Fibroblast of lung (primary cell): Measurements from ENCODE around the gene TAAR8. TPM values are rescaled to one million over a fixed set of nuclear protein-coding genes. Genes with fewer than 3 reads are reported as not detected.

Experiments
- DNase-seq, 2 donors: peaks; one replicate each; pipeline versions ENCODE4 v3.0.0 to v3.0.0-alpha.2; 2010; ENCODE audit warnings: low read depth in 2 of 2
- H2AFZ ChIP-seq: 2 replicates; pipeline ENCODE4 v1.5.1; 2012; ENCODE audit warnings: low read length, control low read depth, inconsistent platforms
- H3K27ac ChIP-seq: 2 replicates; pipeline ENCODE4 v1.5.1; 2011; ENCODE audit warnings: low read length, control low read depth; ENCODE audit not compliant: insufficient read depth
- H3K27me3 ChIP-seq: 2 replicates; pipeline ENCODE4 v1.5.1; 2011; ENCODE audit warnings: mild to moderate bottlenecking, low read length; ENCODE audit not compliant: control insufficient read depth, insufficient read depth
- H3K36me3 ChIP-seq: 2 replicates; pipeline ENCODE4 v1.5.1; 2011; ENCODE audit warnings: low read length; ENCODE audit not compliant: control insufficient read depth, insufficient read depth
- H3K4me1 ChIP-seq: 2 replicates; pipeline ENCODE4 v1.5.1; 2011; ENCODE audit warnings: low read length; ENCODE audit not compliant: control insufficient read depth, insufficient read depth; ENCODE audit errors: extremely low read depth
- H3K4me2 ChIP-seq: 2 replicates; pipeline ENCODE4 v1.5.1; 2011; ENCODE audit warnings: low read length, control low read depth; ENCODE audit not compliant: insufficient read depth; ENCODE audit errors: extremely low read depth
- H3K4me3 ChIP-seq, 4 experiments: fragments of 200-600 bp in 1 of 4; sonication (generic) in 1 of 4; replicated peaks in 1 of 4; 2 replicates each; pipeline ENCODE4 v1.5.1; 2011 to 2016; ENCODE audit warnings: low read length in 4 of 4, low read depth in 3 of 4, mild to moderate bottlenecking in 3 of 4, control low read depth in 2 of 4, inconsistent platforms in 1 of 4, mixed read lengths in 1 of 4; ENCODE audit not compliant: insufficient read depth in 1 of 4; ENCODE audit errors: control extremely low read depth in 1 of 4
- H3K79me2 ChIP-seq: 2 replicates; pipeline ENCODE4 v1.5.1; 2012; ENCODE audit warnings: mild to moderate bottlenecking, low read length, inconsistent platforms; ENCODE audit not compliant: control insufficient read depth, insufficient read depth
- H3K9ac ChIP-seq: 2 replicates; pipeline ENCODE4 v1.5.1; 2011; ENCODE audit warnings: mild to moderate bottlenecking, low read length, control low read depth; ENCODE audit not compliant: insufficient read depth
- H3K9me3 ChIP-seq: 2 replicates; pipeline ENCODE4 v1.5.1; 2012; ENCODE audit warnings: low read depth, low read length; ENCODE audit not compliant: control insufficient read depth, insufficient read depth
- H4K20me1 ChIP-seq: 2 replicates; pipeline ENCODE4 v1.5.1; 2011; ENCODE audit warnings: low read length; ENCODE audit not compliant: control insufficient read depth, insufficient read depth; ENCODE audit errors: extremely low read depth
- CTCF ChIP-seq, 2 donors: IDR thresholded peaks in 1 of 2; conservative IDR thresholded peaks in 1 of 2; 1 replicate in 1 of 2; 2 replicates in 1 of 2; pipeline ENCODE4 v1.5.1; 2011 to 2012; ENCODE audit warnings: low read length in 2 of 2, control low read depth in 1 of 2, inconsistent platforms in 1 of 2, low read depth in 1 of 2, mild to moderate bottlenecking in 1 of 2
- EZH2 ChIP-seq: IDR thresholded peaks from 2 replicates; pipeline ENCODE4 v1.5.1; 2012; ENCODE audit warnings: low read length, control low read depth, mild to moderate bottlenecking; ENCODE audit errors: missing control alignments
- polyA plus RNA-seq, 2 donors: library from polyadenylated mRNA; depleted of rRNA in 1 of 2; stranded (reverse) in 1 of 2; unstranded in 1 of 2; fragments of >200 nt; gene quantifications; 2 replicates each; pipeline ENCODE4 v1.2.1, GENCODE V29; 2011 to 2012; ENCODE audit warnings: missing spikeins in 1 of 2
- total RNA-seq: library from RNA; depleted of rRNA; stranded (reverse); fragments of >200 nt; gene quantifications from 2 replicates; pipeline ENCODE4 v1.2.1, GENCODE V29; 2014

Gene TAAR8
- total and polyA plus RNA-seq, 2 donors (not counting 1 experiment from before 2014, with no cell fraction given): not detected

GRCh38 chr6:132513831-132514545 is 38.5 kb upstream of the TAAR8 start:
- H4K20me1 ChIP-seq: no peaks in the 10 kb centered on the region
- no peaks in the 10 kb centered on the region for H3K4me1 ChIP-seq
- H3K79me2 ChIP-seq: peaks cover 33% of the 10 kb centered on the region
- peak overlapping the region; percentile 35 for H3K4me2 ChIP-seq
- no peak overlapping the region for H3K27ac ChIP-seq
- H3K9ac ChIP-seq: no peak overlapping the region
- TF ChIP-seq EZH2: no peak
- TF ChIP-seq CTCF (conservative IDR thresholded peaks at IDR 0.05 in 1 of 2, IDR thresholded peaks at IDR 0.05 in 1 of 2; ENCODE audit: low read depth in 1 of 2, low read length in 2 of 2): no peak
- H3K9me3 ChIP-seq: no peaks in the 10 kb centered on the region
- H3K4me3 ChIP-seq: peak overlapping the region in 2 of 4 experiments; percentile 79 to 89
- H2AFZ ChIP-seq: no peak overlapping the region
- DNase-seq: peak in 1 of 2 donors; percentile 10
- H3K27me3 ChIP-seq: peaks cover 4% of the 10 kb centered on the region
- no peaks in the 10 kb centered on the region for H3K36me3 ChIP-seq

- Histone ChIP-seq H3K36me3 (no peaks in the 10 kb centered on the region), H3K4me2 (no peak overlapping the region), H2AFZ (no peak overlapping the region), H3K79me2 (peaks cover 23% of the 10 kb centered on the region), H3K4me1 (no peaks in the 10 kb centered on the region), H3K27me3 (peaks cover 4% of the 10 kb centered on the region), H3K9me3 (no peaks in the 10 kb centered on the region), H3K4me3 (no peak overlapping the region), H3K9ac (no peak overlapping the region), H4K20me1 (no peaks in the 10 kb centered on the region), H3K27ac (no peak overlapping the region)
- DNase-seq: peak in 1 of 2 donors; percentile 12
- TF ChIP-seq CTCF (conservative IDR thresholded peaks at IDR 0.05 in 1 of 2, IDR thresholded peaks at IDR 0.05 in 1 of 2; ENCODE audit: low read depth in 1 of 2, low read length in 2 of 2) (no peak), EZH2 (no peak)
These were observed 37.1 kb upstream of the TAAR8 start for GRCh38 chr6:132515386-132515785.

DNA sequence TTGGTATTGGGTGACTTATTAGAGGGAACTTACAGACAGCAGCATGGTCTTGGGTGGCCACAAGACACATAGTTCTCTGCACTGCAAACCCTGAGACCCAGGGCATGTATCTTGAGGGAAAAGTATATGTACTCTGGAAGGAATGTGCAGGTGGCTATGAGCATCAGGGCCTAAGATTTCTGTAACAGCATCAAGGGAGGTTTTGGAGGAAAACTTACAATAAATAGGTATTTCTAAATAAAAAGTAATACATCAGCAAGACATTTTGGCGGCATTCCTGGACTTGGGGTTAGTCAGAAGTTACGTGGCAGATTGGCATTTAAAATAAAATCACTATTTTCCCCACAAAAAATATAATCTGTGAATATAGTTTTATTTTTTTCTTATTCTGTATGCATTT is 31.5 kb upstream of the TAAR8 start:
- no peaks in the 10 kb centered on the region for H3K36me3 ChIP-seq
- H3K4me1 ChIP-seq: no peaks in the 10 kb centered on the region
- no peak for TF ChIP-seq CTCF (conservative IDR thresholded peaks at IDR 0.05 in 1 of 2, IDR thresholded peaks at IDR 0.05 in 1 of 2; ENCODE audit: low read depth in 1 of 2, low read length in 2 of 2)
- TF ChIP-seq EZH2: no peak
- peak; percentile 58 to 68 for DNase-seq
- H3K4me2 ChIP-seq: no peak overlapping the region
- H4K20me1 ChIP-seq: no peaks in the 10 kb centered on the region
- H3K4me3 ChIP-seq: no peak overlapping the region
- H2AFZ ChIP-seq: no peak overlapping the region
- H3K9ac ChIP-seq: no peak overlapping the region
- no peaks in the 10 kb centered on the region for H3K9me3 ChIP-seq
- H3K27ac ChIP-seq: no peak overlapping the region
- H3K79me2 ChIP-seq: no peaks in the 10 kb centered on the region
- H3K27me3 ChIP-seq: no peaks in the 10 kb centered on the region
